G401 (cell line): ENCODE measurements around the gene TNNT1. TPM values are rescaled to one million over a fixed set of nuclear protein-coding genes. Genes with fewer than 3 reads are reported as not detected.

Experiments used
- DNase-seq: peaks from one replicate; pipeline ENCODE4 v3.0.0-alpha.2; 2015; ENCODE audit warnings: low spot score
- in situ Hi-C: cut with HindIII; loops from 2 replicates; pipeline ENCODE4 v1.10.0; 2016; ENCODE audit warnings: low sequenced_read_pairs, mixed read lengths
- total RNA-seq: library from RNA; depleted of rRNA; stranded (reverse); fragments of >200 nt; shearing (Covaris generic); gene quantifications from 2 replicates; pipeline ENCODE4 v1.2.3, GENCODE V29; 2014

Gene TNNT1
- total RNA-seq, 1 experiment from 2014 or later = 423 TPM

GRCh38 chr19:55147545-55148251 lies 1.3 kb downstream of the TNNT1 start:
- no peak for DNase-seq
- in situ Hi-C loops = no loop called here

- DNase-seq = peak; percentile 55
- in situ Hi-C loops = no loop called here
Observed at GRCh38 chr19:55146705-55147273, 2.2 kb downstream of the TNNT1 start.

GRCh38 chr19:55146078-55146704 lies 2.8 kb downstream of the TNNT1 start:
- in situ Hi-C loops = no loop called here
- no peak for DNase-seq

GRCh38 chr19:55145232-55145631 lies 3.8 kb downstream of the TNNT1 start:
- DNase-seq = no peak
- in situ Hi-C loops = no loop called here

GRCh38 chr19:55141696-55142095 lies 7.3 kb downstream of the TNNT1 start:
- DNase-seq = no peak
- in situ Hi-C loops = no loop called here

- in situ Hi-C loops = no loop called here
- no peak for DNase-seq
Observed at GRCh38 chr19:55137915-55138314, 11.1 kb downstream of the TNNT1 start.

GRCh38 chr19:55136399-55137102 lies 12.5 kb downstream of the TNNT1 start:
- in situ Hi-C loops = no loop called here
- no peak for DNase-seq

- no peak for DNase-seq
- in situ Hi-C loops = no loop called here
Observed at GRCh38 chr19:55134736-55135135, 14.3 kb downstream of the TNNT1 start.

GRCh38 chr19:55133639-55134444 lies 15.2 kb downstream of the TNNT1 start:
- in situ Hi-C loops = no loop called here
- no peak for DNase-seq

- in situ Hi-C loops = no loop called here
- no peak for DNase-seq
Observed at GRCh38 chr19:55132453-55133129, 16.4 kb downstream of the TNNT1 start.

- DNase-seq = no peak
- in situ Hi-C loops = no loop called here
Observed at GRCh38 chr19:55131421-55131820, 17.6 kb downstream of the TNNT1 start.

- in situ Hi-C loops = loop anchor here (10.0 kb wide), 1 partner anchor 56 kb away; no protein-coding TSS in a partner anchor
- DNase-seq = no peak
Observed at GRCh38 chr19:55119053-55119452, 30.0 kb downstream of the TNNT1 start.

- DNase-seq = peak; percentile 86
- in situ Hi-C loops = loop anchor here (10.0 kb wide), 1 partner anchor 56 kb away; no protein-coding TSS in a partner anchor
Observed at GRCh38 chr19:55118401-55118991, 30.5 kb downstream of the TNNT1 start.

GRCh38 chr19:55117663-55118391 lies 31.2 kb downstream of the TNNT1 start:
- in situ Hi-C loops = loop anchor here (10.0 kb wide), 1 partner anchor 57 kb away; no protein-coding TSS in a partner anchor

GRCh38 chr19:55116859-55117662 lies 31.9 kb downstream of the TNNT1 start, which contains the start of gene PPP1R12C:
Gene PPP1R12C, minus strand, starts transcription at chr19:55117637. Its CDS starts 94 bp downstream, at chr19:55117543.
- in situ Hi-C loops = loop anchor here (10.0 kb wide), 1 partner anchor 58 kb away; no protein-coding TSS in a partner anchor
- peak; percentile 18 for DNase-seq

More at GRCh38 chr19:55117663-55118391, 31.2 kb downstream of the TNNT1 start:
- peak; percentile 99 for DNase-seq

GRCh38 chr19:55116232-55116858 lies 32.7 kb downstream of the TNNT1 start:
- in situ Hi-C loops = loop anchor here (10.0 kb wide), 1 partner anchor 58 kb away; no protein-coding TSS in a partner anchor

More at GRCh38 chr19:55116232-55116858, 32.7 kb downstream of the TNNT1 start:
- peak; percentile 78 for DNase-seq
